OCI-LY7 (cell line): Measurements from ENCODE around the gene SGK1.

Source experiments
- CTCF ChIP-seq: fragments of 200-600 bp; sonication (generic); conservative IDR thresholded peaks from 2 replicates; pipeline ENCODE4 v1.5.1; 2014; ENCODE audit warnings: mild to moderate bottlenecking, antibody characterized with exemption, low read length, moderate library complexity, mixed read lengths
- EZH2phosphoT487 ChIP-seq: fragments of 200-600 bp; sonication (generic); IDR thresholded peaks from 2 replicates; pipeline ENCODE4 v1.6.1; 2018; ENCODE audit warnings: low read depth, borderline replicate concordance, mild to moderate bottlenecking, mixed run types, antibody characterized with exemption, low read length, moderate library complexity, mixed read lengths

- TF ChIP-seq CTCF = no peak
- no peak for TF ChIP-seq EZH2phosphoT487
Observed at GRCh38 chr6:134122775-134123174, 195.1 kb downstream of the SGK1 start.
